GM23248 (cell line): ENCODE data around the gene CLPTM1.

Experiments
- EZH2 ChIP-seq: fragments of 200-600 bp; sonication (generic); IDR thresholded peaks from 2 replicates; pipeline ENCODE4 v1.6.1; 2018; ENCODE audit warnings: antibody characterized with exemption, mild to moderate bottlenecking; ENCODE audit not compliant: insufficient read depth, poor library complexity, severe bottlenecking
- EZH2phosphoT487 ChIP-seq: fragments of 200-600 bp; sonication (generic); IDR thresholded peaks from 2 replicates; pipeline ENCODE4 v1.6.1; 2018; ENCODE audit warnings: antibody characterized with exemption, moderate library complexity, mild to moderate bottlenecking, low read depth; ENCODE audit not compliant: insufficient read depth

DNA sequence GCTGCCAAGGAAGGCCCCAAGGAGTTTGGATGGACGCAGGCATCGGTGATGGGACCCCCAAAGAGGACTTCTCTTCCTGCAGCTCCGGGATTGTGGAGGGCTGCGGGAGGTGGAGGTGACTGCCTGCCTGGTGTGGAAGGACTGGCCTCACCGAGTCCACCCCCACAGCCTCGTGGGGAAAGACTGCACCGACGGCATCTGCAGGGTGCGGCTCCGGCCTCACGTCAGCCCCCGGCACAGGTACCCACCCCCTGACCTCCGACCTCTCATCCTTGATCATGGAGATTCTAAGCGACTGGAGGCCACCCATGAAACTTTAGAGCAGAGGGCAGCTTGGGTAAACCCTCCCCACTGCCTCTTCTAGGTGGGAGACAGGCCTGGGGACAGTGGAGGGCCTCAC, 66.8 kb downstream of the CLPTM1 start:
- TF ChIP-seq EZH2phosphoT487 (no peak), EZH2 (no peak)
